ENCODE measurements around the gene RHOT2. TPM values are rescaled to one million over a fixed set of nuclear protein-coding genes. Genes with fewer than 3 reads are reported as not detected.

Gene RHOT2
- total RNA-seq: 100 to 1,000 TPM; 123 to 128 TPM

GRCh38 chr16:667780-668518 lies at the start of gene RHOT2:
Gene RHOT2 (plus strand): TSS chr16:668132. CDS start chr16:668200, 68 bp downstream.
- H3K9me3 Mint-ChIP-seq: no peaks in the 10 kb centered on the region
- peak within 1 kb of the TSS; percentile 78 for H3K27ac Mint-ChIP-seq

GRCh38 chr16:619476-620100 lies 48.3 kb upstream of the RHOT2 start:
- Mint-ChIP-seq H3K36me3 (no peaks in the 10 kb centered on the region), H3K9me3 (no peaks in the 10 kb centered on the region), H3K4me3 (no peak overlapping the region), H3K27ac (no peak overlapping the region), H3K4me1 (no peaks in the 10 kb centered on the region), H3K27me3 (no peaks in the 10 kb centered on the region)
- DNase-seq: no peak

More at GRCh38 chr16:667780-668518, at the start of gene RHOT2:
- Mint-ChIP-seq H3K4me3 (peak within 1 kb of the TSS; percentile 82), H3K4me1 (peaks cover 3% of the 10 kb centered on the region), H3K36me3 (peaks cover 8% of the 10 kb centered on the region), H3K27me3 (no peaks in the 10 kb centered on the region)
- peak; percentile 98 for DNase-seq

GRCh38 chr16:620700-621525 lies 47.0 kb upstream of the RHOT2 start:
- H3K4me1 Mint-ChIP-seq: no peaks in the 10 kb centered on the region
- no peaks in the 10 kb centered on the region for H3K9me3 Mint-ChIP-seq
- H3K4me3 Mint-ChIP-seq: no peak overlapping the region
- no peaks in the 10 kb centered on the region for H3K36me3 Mint-ChIP-seq
- DNase-seq: no peak
- H3K27ac Mint-ChIP-seq: no peak overlapping the region
- no peaks in the 10 kb centered on the region for H3K27me3 Mint-ChIP-seq

GRCh38 chr16:621526-622105 lies 46.3 kb upstream of the RHOT2 start:
- H3K27ac Mint-ChIP-seq: peak overlapping the region; percentile 38
- no peaks in the 10 kb centered on the region for H3K27me3 Mint-ChIP-seq
- no peak for DNase-seq
- no peak overlapping the region for H3K4me3 Mint-ChIP-seq
- H3K4me1 Mint-ChIP-seq: no peaks in the 10 kb centered on the region
- H3K9me3 Mint-ChIP-seq: no peaks in the 10 kb centered on the region
- no peaks in the 10 kb centered on the region for H3K36me3 Mint-ChIP-seq

- Mint-ChIP-seq H3K27ac (no peak overlapping the region), H3K4me1 (no peaks in the 10 kb centered on the region), H3K9me3 (no peaks in the 10 kb centered on the region), H3K27me3 (no peaks in the 10 kb centered on the region), H3K4me3 (no peak overlapping the region), H3K36me3 (no peaks in the 10 kb centered on the region)
- no peak for DNase-seq
These were observed 45.0 kb upstream of the RHOT2 start for GRCh38 chr16:622920-623280.

GRCh38 chr16:624526-625070 lies 43.3 kb upstream of the RHOT2 start:
- H3K9me3 Mint-ChIP-seq: no peaks in the 10 kb centered on the region
- H3K27me3 Mint-ChIP-seq: no peaks in the 10 kb centered on the region
- H3K27ac Mint-ChIP-seq: no peak overlapping the region
- DNase-seq: no peak
- H3K36me3 Mint-ChIP-seq: no peaks in the 10 kb centered on the region
- H3K4me3 Mint-ChIP-seq: no peak overlapping the region
- no peaks in the 10 kb centered on the region for H3K4me1 Mint-ChIP-seq

- DNase-seq: no peak
- H3K4me3 Mint-ChIP-seq: no peak overlapping the region
These were observed 42.6 kb upstream of the RHOT2 start for GRCh38 chr16:625117-625976.

DNA sequence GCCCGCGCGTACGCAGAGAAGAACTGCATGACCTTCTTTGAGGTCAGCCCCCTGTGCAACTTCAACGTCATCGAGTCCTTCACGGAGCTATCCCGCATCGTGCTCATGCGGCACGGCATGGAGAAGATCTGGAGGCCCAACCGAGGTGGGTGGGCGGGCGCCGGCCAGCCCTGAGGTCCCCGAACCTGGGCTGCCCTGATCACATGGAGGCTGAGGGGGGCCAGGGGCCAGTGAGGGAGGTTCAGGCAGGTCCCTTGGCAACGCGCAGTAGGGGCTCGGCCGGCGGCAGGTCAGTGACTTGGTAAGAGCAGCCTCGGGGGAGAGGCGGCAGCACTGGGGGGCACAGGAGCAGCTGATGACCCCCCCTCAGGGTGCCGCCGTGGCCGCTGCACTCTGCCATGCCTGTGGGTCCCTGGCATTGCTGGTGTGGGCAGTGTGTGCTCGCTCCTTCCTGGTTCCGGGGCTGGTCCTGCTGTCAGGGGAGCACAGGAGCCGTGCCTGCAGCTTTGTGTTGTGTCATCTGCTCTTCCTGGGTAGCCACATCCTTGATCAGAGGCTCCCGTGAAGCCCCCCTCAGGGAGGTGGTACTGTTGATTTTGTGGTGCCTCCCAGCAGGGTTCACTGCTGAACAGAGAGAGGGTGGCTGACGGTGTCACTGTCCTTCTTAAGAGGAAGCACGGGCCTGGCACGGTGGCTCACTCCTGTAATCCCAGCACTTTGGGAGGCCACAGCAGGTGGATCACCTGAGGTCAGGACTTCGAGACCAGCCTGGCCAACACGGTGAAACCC lies 41.8 kb upstream of the RHOT2 start:
- Mint-ChIP-seq H3K4me1 (no peaks in the 10 kb centered on the region), H3K9me3 (no peaks in the 10 kb centered on the region), H3K36me3 (no peaks in the 10 kb centered on the region), H3K27ac (no peak overlapping the region), H3K4me3 (no peak overlapping the region), H3K27me3 (no peaks in the 10 kb centered on the region)
- no peak for DNase-seq

More at GRCh38 chr16:625117-625976, 42.6 kb upstream of the RHOT2 start:
- no peaks in the 10 kb centered on the region for H3K27me3 Mint-ChIP-seq
- no peaks in the 10 kb centered on the region for H3K36me3 Mint-ChIP-seq
- no peaks in the 10 kb centered on the region for H3K4me1 Mint-ChIP-seq
- H3K27ac Mint-ChIP-seq: no peak overlapping the region
- H3K9me3 Mint-ChIP-seq: no peaks in the 10 kb centered on the region

GRCh38 chr16:626787-627453 lies 41.0 kb upstream of the RHOT2 start:
- DNase-seq: no peak
- no peaks in the 10 kb centered on the region for H3K36me3 Mint-ChIP-seq
- no peak overlapping the region for H3K4me3 Mint-ChIP-seq

GRCh38 chr16:627454-628239 lies 40.3 kb upstream of the RHOT2 start:
- no peaks in the 10 kb centered on the region for H3K27me3 Mint-ChIP-seq
- no peak overlapping the region for H3K27ac Mint-ChIP-seq
- DNase-seq: no peak
- no peaks in the 10 kb centered on the region for H3K36me3 Mint-ChIP-seq
- no peaks in the 10 kb centered on the region for H3K9me3 Mint-ChIP-seq
- H3K4me3 Mint-ChIP-seq: no peak overlapping the region
- H3K4me1 Mint-ChIP-seq: no peaks in the 10 kb centered on the region

More at GRCh38 chr16:626787-627453, 41.0 kb upstream of the RHOT2 start:
- Mint-ChIP-seq H3K9me3 (no peaks in the 10 kb centered on the region), H3K27ac (no peak overlapping the region), H3K4me1 (no peaks in the 10 kb centered on the region), H3K27me3 (no peaks in the 10 kb centered on the region)

DNA sequence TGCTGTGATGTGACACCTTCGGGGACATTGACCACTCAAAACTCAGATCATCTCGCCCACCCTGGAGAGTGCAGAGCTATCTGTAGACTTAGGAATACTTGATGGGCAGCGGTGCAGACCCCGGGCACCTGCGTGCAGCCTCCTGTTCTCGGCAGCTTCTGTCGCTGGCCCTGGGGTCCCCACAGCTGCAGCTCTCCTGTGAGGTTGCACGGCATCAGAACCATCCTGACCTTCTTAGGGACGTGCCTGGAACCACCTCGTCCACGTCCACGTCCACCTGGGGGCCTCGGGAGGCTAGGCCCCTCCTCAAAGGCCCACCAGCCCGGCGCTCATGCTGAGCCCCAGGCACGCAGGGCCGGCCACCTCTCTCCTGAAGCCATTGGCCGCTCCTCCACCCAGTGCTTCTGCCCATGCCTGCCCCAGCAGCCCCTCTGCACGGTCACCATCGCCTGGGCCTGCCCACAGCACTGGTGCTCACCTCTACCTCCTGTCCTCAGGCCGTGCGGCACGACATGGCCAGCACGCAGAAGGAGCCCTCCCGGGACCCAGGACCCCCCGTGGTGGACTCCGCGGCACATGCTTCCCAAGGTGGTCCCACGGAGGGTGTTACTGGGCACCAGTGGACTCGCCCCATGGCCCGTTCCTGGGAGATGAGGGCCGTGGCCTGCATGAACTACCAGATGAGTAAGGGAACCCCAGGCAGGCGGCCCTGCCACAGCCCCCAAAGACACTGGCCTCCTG lies 39.4 kb upstream of the RHOT2 start:
- Mint-ChIP-seq H3K4me3 (no peak overlapping the region), H3K9me3 (no peaks in the 10 kb centered on the region), H3K4me1 (no peaks in the 10 kb centered on the region), H3K36me3 (no peaks in the 10 kb centered on the region), H3K27me3 (no peaks in the 10 kb centered on the region), H3K27ac (no peak overlapping the region)
- DNase-seq: no peak

DNA sequence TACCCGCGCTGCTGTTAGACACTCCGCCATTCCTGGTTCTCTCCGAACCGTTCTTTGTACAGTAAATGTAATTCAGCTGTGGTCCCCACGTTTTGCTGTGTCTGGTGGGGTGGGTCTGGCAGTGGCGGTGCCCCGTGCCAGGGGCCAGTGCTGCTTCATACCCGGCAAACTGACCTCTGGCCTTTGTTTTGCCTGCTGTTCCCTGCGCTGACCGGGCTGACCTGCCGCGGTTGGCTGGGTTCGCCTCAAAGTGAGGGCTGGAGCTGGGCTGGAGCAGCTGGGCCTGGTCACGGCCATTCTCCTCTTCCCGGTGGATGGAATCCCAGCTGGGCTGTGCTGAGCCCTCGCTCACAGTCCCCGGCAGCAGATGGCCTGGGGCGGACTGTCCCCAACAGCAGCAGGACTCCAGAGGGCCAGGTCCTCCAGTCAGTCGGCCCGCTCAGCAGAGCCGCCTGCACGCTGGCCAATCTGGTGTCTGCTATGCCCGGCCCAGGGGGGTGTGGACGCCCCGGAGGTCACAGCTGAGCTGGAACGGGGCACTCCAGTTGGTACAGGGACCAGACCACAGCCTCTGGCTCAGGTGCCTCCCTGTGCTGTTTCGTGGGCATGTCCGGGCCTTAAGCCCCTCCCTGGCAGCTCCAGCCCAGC lies 38.6 kb upstream of the RHOT2 start:
- H3K4me3 Mint-ChIP-seq: no peak overlapping the region
- no peaks in the 10 kb centered on the region for H3K9me3 Mint-ChIP-seq
- no peaks in the 10 kb centered on the region for H3K36me3 Mint-ChIP-seq
- no peak overlapping the region for H3K27ac Mint-ChIP-seq
- no peaks in the 10 kb centered on the region for H3K4me1 Mint-ChIP-seq
- no peaks in the 10 kb centered on the region for H3K27me3 Mint-ChIP-seq
- no peak for DNase-seq
